ENCODE measurements around the gene HYDIN.
"Not testable (repeated sequence)": the region's sequence is repeated elsewhere in the genome, so short reads cannot be mapped to it uniquely, and the experiment has no call there.

Gene HYDIN

GRCh38 chr16:71083573-71083972 is 146.9 kb downstream of the HYDIN start:
- DNase-seq: not testable (repeated sequence)

- not testable (repeated sequence) for DNase-seq
Measured at GRCh38 chr16:71080777-71081176, 149.7 kb downstream of the HYDIN start.

GRCh38 chr16:71080262-71080661 is 150.3 kb downstream of the HYDIN start:
- not testable (repeated sequence) for DNase-seq

- not testable (repeated sequence) for DNase-seq
Measured at GRCh38 chr16:71070651-71071050, 159.9 kb downstream of the HYDIN start.

- DNase-seq: not testable (repeated sequence)
Measured at GRCh38 chr16:71069842-71070241, 160.7 kb downstream of the HYDIN start.

GRCh38 chr16:71053897-71054609 is 176.5 kb downstream of the HYDIN start:
- not testable (repeated sequence) for DNase-seq

- not testable (repeated sequence) for DNase-seq
Measured at GRCh38 chr16:71050307-71050706, 180.2 kb downstream of the HYDIN start.

GRCh38 chr16:71039368-71040111 is 191.0 kb downstream of the HYDIN start:
- DNase-seq: not testable (repeated sequence)

GRCh38 chr16:71038421-71038820 is 192.1 kb downstream of the HYDIN start:
- DNase-seq: not testable (repeated sequence)

GRCh38 chr16:71037987-71038386 is 192.5 kb downstream of the HYDIN start:
- not testable (repeated sequence) for DNase-seq

GRCh38 chr16:71028032-71028727 is 202.3 kb downstream of the HYDIN start:
- DNase-seq: not testable (repeated sequence)

- not testable (repeated sequence) for DNase-seq
Measured at GRCh38 chr16:71027511-71027910, 203.0 kb downstream of the HYDIN start.

GRCh38 chr16:71023851-71024439 is 206.6 kb downstream of the HYDIN start:
- DNase-seq: not testable (repeated sequence)

- not testable (repeated sequence) for DNase-seq
Measured at GRCh38 chr16:71021961-71022537, 208.5 kb downstream of the HYDIN start.

GRCh38 chr16:71019067-71019682 is 211.3 kb downstream of the HYDIN start:
- DNase-seq: not testable (repeated sequence)

- DNase-seq: not testable (repeated sequence)
Measured at GRCh38 chr16:71015419-71015818, 215.1 kb downstream of the HYDIN start.

GRCh38 chr16:71009440-71010223 is 220.9 kb downstream of the HYDIN start:
- not testable (repeated sequence) for DNase-seq

GRCh38 chr16:71006516-71006915 is 224.0 kb downstream of the HYDIN start:
- not testable (repeated sequence) for DNase-seq

- not testable (repeated sequence) for DNase-seq
Measured at GRCh38 chr16:70999735-71000134, 230.8 kb downstream of the HYDIN start.

- DNase-seq: not testable (repeated sequence)
Measured at GRCh38 chr16:70995799-70996198, 234.7 kb downstream of the HYDIN start.

- not testable (repeated sequence) for DNase-seq
Measured at GRCh38 chr16:70992511-70992910, 238.0 kb downstream of the HYDIN start.

All from NCI-H526 treated with DMSO at 0.1 percent for 48 hours (cell line).